NK-92 (cell line): ENCODE results near the gene GPRASP3.
"Not testable (repeated sequence)": the region's sequence is repeated elsewhere in the genome, so short reads cannot be mapped to it uniquely, and the experiment has no call there.

ENCODE experiments used
- DNase-seq: peaks from one replicate; lab custom pipeline; 2025; ENCODE audit not compliant: unreplicated experiment; lab: John Stamatoyannopoulos, UW

GPRASP3 gene

DNA sequence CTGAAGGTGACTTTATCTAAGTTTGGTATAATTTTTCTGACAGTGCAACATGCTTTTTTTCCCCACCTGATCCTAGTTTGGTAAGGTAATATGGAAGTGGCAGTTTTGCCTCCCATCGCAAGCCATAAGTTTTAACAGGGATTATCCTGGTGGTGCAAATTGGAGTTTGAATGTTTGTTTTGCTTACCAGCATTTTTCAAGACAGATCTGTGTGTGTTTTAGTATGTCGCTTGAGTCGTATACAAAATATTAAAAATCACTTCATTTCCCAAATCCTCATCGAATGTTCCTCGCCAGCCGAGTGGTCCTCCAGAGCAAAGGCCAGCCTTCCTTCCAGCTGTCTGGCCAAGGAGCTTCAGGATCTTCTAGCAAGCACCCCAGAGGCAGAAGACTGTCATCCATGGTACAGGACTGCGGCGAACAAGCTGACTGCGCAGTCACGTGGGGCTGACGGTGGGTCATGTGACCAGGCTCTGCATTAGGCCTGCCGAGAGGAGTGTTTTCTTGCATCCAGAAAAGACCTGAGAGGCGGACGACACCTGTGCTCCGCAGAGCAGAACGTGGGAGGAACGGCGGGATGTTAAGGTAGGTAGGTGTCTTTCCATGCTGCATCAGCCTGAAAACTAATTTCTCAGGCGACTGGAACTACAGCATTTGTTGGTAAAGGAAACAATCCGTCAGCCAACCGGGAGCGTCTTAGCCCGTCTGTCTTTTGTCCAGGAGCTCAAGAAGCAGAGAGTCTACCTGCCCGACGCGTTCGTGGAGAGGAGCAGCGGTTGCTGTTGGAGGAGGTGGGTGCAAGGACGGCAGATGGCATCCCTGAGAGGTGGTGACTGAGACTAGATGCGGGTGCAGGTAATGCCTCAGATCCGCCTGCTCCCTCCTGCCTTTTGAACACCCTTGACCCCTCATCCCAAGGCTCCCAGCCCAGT lies at the start of gene GPRASP3:
Gene GPRASP3 (plus strand): TSS at position 507 of the 932 bp plus-strand sequence. CDS start 28,253 bp downstream, outside the sequence.
- DNase-seq: no peak

DNA sequence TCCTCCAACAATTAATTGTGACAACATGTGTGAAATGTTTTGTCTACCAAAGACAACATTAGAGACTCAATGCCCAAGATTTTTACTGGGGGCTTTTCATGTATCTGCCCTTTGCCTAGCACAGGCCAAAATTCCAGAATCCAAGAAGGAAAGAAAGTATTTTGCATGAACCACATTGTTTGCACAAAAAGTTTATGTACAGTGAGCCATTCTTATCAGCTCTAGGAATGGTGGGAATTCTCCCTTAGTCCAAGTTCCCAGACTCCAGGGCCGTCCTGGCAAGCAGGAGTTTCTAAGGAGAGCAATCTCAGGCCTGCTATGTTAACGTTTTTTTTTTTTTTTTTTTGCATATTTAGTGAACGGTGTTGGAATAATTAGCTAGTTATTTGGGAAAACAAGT lies 47.7 kb upstream of the GPRASP3 start:
- no peak for DNase-seq

DNA sequence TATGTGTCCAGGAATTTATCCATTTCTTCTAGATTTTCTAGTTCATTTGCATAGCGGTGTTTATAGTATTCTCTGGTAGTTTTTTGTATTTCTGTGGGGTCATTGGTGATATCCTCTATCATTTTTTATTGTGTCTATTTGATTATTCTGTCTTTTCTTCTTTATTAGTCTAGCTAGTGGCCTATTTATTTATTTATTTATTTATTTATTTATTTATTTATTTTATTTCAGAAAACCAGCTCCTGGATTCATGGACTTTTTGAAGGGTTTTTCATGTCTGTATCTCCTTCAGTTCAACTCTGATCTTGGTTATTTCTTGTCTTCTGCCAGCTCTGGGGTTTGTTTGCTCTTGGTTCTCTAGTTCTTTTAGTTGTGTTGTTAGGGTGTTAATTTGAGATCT lies 43.1 kb upstream of the GPRASP3 start:
- DNase-seq: not testable (repeated sequence)

DNA sequence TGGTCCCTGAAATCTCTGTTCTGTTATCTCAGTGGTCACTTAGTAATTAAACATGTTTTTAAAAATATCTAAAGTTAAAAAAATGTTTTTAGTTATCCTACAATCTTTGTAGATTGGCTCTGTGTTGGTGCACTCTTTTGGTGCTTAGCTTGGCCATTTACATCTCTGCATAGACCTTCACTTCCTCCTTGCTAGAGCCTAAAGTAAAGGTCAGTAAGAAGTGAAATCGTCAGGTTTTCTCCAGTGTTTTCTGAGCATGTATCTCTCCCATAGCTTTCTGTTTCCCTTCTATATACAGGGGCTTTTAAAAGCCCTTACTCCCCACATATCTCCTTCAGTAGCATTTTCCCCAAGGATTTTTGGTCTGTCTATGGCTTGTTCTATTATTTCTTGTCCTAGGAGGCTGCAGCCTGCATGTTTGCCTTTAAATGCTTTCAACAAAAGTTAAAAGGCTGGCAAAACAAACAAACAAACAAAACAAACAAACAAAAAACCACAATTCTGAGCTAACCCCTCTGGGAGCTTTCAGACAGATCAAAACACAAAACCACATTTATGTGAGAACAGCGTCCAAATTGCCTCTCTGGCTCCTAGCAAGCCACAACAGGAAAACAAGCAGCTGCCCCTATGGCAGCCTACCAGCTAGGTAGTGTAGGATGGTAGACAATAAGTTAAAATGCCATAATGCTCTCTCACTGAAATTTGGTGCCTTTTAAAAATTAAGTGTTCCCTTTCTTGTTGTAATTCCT lies 35.6 kb upstream of the GPRASP3 start:
- no peak for DNase-seq

- no peak for DNase-seq
Observed at GRCh38 chrX:102694749-102695148, 25.8 kb upstream of the GPRASP3 start.

- no peak for DNase-seq
Observed at GRCh38 chrX:102696306-102696705, 24.2 kb upstream of the GPRASP3 start.

DNA sequence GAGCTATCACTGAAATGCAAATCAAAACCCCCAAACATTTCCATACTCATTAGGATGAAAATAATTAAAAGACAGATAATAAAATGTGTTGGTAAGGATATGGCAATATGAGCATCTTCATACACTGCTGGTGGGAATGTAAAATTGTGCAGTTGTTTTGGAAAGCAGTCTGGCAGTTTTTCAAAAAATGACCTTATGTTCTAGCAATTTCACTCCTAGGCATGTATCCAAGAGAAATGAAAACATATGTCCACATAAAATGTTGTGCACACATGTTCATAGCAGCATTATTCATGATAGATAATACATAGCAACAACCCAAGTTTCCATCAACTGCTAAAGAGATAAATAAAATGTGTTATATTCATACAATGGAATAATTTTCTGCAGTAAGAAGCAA lies 23.0 kb upstream of the GPRASP3 start:
- no peak for DNase-seq

GRCh38 chrX:102708900-102709299 lies 11.6 kb upstream of the GPRASP3 start:
- no peak for DNase-seq

GRCh38 chrX:102711872-102712215 lies 8.7 kb upstream of the GPRASP3 start:
- no peak for DNase-seq

DNA sequence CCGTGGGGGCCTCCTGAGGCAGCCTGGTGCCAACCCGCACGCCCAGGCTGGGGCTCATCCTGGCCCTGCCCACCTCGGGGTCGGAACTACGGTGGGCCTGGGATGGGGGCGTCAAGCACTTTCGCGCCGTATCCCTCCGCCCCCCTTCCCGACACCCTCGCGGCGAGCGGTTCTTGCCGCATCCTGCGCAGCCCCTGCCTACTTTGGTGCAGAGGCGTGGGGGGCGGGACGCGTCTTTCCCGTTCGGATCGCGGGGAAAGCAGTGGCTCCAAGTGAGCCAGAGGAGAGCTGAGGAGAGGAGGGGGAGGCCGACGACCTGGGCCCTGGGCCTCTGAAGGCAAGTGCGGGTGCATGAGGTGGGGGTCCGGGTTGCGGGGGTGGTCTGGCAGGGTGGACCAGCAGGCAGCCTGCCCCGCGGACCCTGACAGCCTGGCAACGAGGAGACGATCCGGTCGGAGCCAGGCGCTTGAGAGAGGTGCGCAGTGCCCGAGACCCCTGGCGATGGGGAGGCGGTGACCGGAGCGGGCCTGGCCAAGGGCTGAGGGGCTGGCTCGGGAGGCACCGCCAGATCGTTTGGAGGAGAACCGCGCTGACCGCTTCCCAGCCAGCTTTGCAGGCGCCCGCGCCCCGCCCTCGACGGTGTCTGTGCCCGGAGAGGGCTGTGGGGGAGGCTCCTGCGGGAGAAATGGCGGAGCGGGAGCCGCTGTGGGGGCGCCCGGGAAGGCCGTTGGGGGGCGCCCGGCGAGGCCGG lies 8.2 kb upstream of the GPRASP3 start, which contains the start of gene GPRASP2:
Gene GPRASP2 (plus strand): TSS at position 233 of the 751 bp plus-strand sequence. CDS start 2,422 bp downstream, outside the sequence.
- no peak for DNase-seq

- DNase-seq: no peak
Observed at GRCh38 chrX:102712981-102713625, 7.4 kb upstream of the GPRASP3 start.

DNA sequence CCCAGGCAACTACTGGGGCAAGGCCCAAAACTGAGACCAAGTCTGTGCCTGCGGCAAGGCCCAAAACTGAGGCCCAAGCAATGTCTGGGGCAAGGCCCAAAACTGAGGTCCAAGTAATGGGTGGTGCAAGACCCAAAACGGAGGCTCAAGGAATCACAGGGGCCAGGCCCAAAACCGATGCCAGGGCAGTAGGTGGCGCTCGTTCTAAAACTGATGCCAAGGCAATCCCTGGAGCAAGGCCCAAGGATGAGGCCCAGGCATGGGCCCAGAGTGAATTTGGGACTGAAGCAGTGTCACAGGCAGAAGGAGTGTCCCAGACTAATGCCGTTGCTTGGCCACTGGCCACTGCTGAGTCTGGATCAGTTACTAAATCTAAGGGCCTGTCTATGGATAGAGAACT lies 5.5 kb upstream of the GPRASP3 start:
- no peak for DNase-seq

DNA sequence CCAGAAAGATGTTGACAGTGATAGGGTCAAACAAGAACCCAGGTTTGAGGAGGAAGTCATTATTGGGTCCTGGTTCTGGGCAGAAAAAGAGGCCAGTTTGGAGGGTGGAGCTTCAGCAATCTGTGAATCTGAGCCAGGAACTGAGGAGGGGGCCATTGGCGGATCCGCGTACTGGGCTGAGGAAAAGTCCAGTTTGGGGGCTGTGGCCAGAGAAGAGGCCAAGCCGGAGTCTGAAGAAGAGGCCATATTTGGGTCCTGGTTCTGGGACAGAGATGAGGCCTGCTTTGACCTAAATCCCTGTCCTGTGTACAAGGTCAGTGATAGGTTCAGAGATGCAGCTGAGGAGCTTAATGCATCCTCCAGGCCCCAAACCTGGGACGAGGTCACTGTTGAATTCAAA lies 4.6 kb upstream of the GPRASP3 start:
- DNase-seq: no peak

DNA sequence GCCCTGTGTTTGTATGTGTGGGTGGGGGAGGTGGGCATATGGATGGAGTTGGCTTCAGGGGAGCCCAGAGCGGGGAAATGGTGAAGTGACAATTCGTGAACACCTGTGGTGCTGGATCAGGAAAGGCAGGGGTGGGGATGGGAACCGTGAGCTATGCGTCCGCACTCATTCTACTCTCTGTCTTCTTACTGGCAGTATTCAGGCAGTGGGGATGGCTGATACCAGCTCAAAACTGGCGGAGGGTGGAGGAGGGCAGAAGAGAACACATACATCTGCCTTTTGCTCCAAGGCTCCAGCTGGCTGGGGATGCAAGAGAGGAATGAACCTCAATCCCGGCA lies 595 bp downstream of the GPRASP3 start:
- not testable (repeated sequence) for DNase-seq

GRCh38 chrX:102723456-102723855 lies 2.9 kb downstream of the GPRASP3 start:
- DNase-seq: no peak

GRCh38 chrX:102727761-102728160 lies 7.2 kb downstream of the GPRASP3 start:
- no peak for DNase-seq

GRCh38 chrX:102728646-102729045 lies 8.1 kb downstream of the GPRASP3 start:
- DNase-seq: no peak

- no peak for DNase-seq
Observed at GRCh38 chrX:102739657-102740056, 19.1 kb downstream of the GPRASP3 start.

DNA sequence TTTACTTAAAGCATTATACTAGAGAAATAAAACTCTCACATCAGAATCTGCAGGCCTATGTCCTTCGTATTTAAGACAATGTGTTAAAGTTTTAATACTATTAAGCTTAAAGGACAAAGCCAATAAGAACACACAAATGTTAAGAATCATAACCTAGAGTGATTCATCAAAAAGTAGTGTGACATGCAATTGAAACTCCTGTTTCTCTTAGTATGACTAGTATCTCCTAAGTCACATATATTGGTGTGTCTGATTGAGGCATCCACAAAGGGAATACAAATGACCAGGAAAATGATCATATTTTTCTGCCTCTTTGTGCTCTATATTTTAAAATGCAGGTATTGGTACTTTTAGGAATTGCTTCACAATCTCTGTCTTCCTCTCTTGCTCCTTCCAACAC lies 23.8 kb downstream of the GPRASP3 start:
- DNase-seq: no peak

GRCh38 chrX:102745513-102745856 lies 24.9 kb downstream of the GPRASP3 start:
- DNase-seq: no peak
